Measurements from ENCODE around the gene PTPRD.

PTPRD gene

DNA sequence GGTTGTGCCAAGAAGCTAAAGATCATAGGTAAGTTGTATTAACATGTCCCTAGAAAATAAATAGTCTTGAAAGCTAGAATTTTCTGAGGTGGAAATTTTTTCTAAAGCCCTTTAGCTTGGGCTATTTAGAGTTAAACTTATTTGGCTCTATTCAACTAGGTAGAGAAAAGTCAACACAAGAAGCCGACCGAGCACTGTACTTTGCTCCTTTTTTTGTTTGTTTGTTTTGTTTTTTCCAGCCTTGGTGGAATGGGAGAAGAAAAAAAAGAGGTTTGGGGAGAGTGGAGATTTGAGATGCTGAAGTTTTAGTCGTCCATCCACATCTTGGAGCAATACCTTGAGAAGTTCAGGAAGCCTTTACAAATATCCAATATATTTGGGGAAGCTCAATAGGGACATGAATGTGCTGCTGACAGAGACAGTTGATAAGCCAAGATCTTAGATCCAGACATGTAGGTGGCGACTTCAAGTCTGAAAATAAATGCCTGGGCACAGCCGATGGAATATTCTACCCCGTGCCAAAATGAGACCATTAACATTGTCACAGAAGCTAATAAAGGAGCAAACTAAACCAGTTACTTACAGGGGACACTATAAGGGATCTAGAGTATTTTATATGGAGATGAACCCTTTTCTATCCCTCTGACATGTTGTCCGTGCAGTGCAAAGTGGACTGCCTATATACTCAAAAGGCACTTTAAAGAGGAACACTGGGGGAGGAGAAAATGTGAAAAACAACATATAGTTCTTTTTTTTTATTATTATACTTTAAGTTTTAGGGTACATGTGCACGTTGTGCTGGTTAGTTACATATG lies 466.1 kb downstream of the PTPRD start:
- Histone ChIP-seq H3K9ac (ENCODE audit: low read length) (no peak overlapping the region), H3K36me3 (ENCODE audit: control insufficient read depth in 1 of 2, insufficient read depth in 2 of 2, low read length in 2 of 2) (no peaks in the 10 kb centered on the region), H3K4me1 (ENCODE audit: control insufficient read depth in 1 of 2, insufficient read depth in 2 of 2, low read length in 2 of 2) (no peaks in the 10 kb centered on the region), H3K27me3 (ENCODE audit: insufficient read depth, low read length) (no peaks in the 10 kb centered on the region), H2AFZ (ENCODE audit: insufficient read depth, low read length, poor library complexity) (no peak overlapping the region), H3K23ac (ENCODE audit: low read length) (no peak overlapping the region), H2BK12ac (ENCODE audit: low read length) (no peak overlapping the region), H4K91ac (ENCODE audit: low read depth, low read length) (no peak overlapping the region), H4K8ac (ENCODE audit: low read depth, low read length) (no peak overlapping the region), H3K79me2 (ENCODE audit: control insufficient read depth, insufficient read depth, low read length, poor library complexity) (no peaks in the 10 kb centered on the region), H2BK5ac (ENCODE audit: low read depth, low read length, poor library complexity) (no peak overlapping the region), H3K9me3 (ENCODE audit: insufficient read depth, low read depth, low read length) (no peaks in the 10 kb centered on the region), H4K12ac (ENCODE audit: low read depth, low read length) (no peak overlapping the region), H3K4me3 (ENCODE audit: low read depth, low read length) (no peak overlapping the region), H3K14ac (ENCODE audit: low read length) (no peak overlapping the region), H2AK5ac (ENCODE audit: low read length) (no peak overlapping the region), H3K4ac (ENCODE audit: low read depth, low read length) (no peak overlapping the region), H3K79me1 (ENCODE audit: low read length) (no peaks in the 10 kb centered on the region), H2BK120ac (ENCODE audit: insufficient read depth, low read length, poor library complexity) (no peak overlapping the region), H3K18ac (ENCODE audit: low read length) (no peak overlapping the region), H3K4me2 (ENCODE audit: low read length) (no peak overlapping the region), H3K27ac (ENCODE audit: low read depth, low read length) (no peak overlapping the region)
- WGBS (ENCODE audit: extremely low coverage, insufficient coverage, insufficient read length) = no CpG with 5 or more reads among the region's 8 CpGs
- DNase-seq = no peak

DNA sequence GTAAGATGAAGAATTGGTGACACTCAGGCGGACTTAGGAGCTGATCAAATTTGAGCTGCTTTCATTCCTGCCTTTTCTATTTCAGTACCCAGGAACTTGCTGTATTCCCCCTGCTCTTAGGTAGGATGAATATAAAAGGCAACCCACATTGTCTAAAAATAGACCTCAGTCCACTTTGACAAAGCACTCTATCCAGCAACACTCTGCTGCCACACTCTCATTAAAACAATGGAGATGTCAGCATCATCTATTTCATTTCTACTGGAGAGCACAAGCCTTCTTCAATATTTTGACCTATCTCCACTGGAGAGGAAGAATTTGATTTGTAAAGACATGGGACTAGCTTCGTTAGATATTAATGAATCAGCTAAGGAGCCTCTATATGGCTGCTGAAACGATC lies 468.4 kb downstream of the PTPRD start:
- Histone ChIP-seq H3K79me2 (ENCODE audit: control insufficient read depth, insufficient read depth, low read length, poor library complexity) (no peaks in the 10 kb centered on the region), H2BK5ac (ENCODE audit: low read depth, low read length, poor library complexity) (no peak overlapping the region), H3K9me3 (ENCODE audit: insufficient read depth, low read depth, low read length) (no peaks in the 10 kb centered on the region), H3K9ac (ENCODE audit: low read length) (no peak overlapping the region), H3K27ac (ENCODE audit: low read depth, low read length) (no peak overlapping the region), H3K4me3 (ENCODE audit: low read depth, low read length) (no peak overlapping the region), H4K91ac (ENCODE audit: low read depth, low read length) (no peak overlapping the region), H3K4me2 (ENCODE audit: low read length) (no peak overlapping the region), H2AK5ac (ENCODE audit: low read length) (no peak overlapping the region), H4K12ac (ENCODE audit: low read depth, low read length) (no peak overlapping the region), H3K36me3 (ENCODE audit: control insufficient read depth in 1 of 2, insufficient read depth in 2 of 2, low read length in 2 of 2) (no peaks in the 10 kb centered on the region), H2BK120ac (ENCODE audit: insufficient read depth, low read length, poor library complexity) (no peak overlapping the region), H2BK12ac (ENCODE audit: low read length) (no peak overlapping the region), H4K8ac (ENCODE audit: low read depth, low read length) (no peak overlapping the region), H3K4me1 (ENCODE audit: control insufficient read depth in 1 of 2, insufficient read depth in 2 of 2, low read length in 2 of 2) (no peaks in the 10 kb centered on the region), H3K23ac (ENCODE audit: low read length) (no peak overlapping the region), H3K27me3 (ENCODE audit: insufficient read depth, low read length) (no peaks in the 10 kb centered on the region), H3K18ac (ENCODE audit: low read length) (no peak overlapping the region), H2AFZ (ENCODE audit: insufficient read depth, low read length, poor library complexity) (no peak overlapping the region), H3K4ac (ENCODE audit: low read depth, low read length) (no peak overlapping the region), H3K79me1 (ENCODE audit: low read length) (no peaks in the 10 kb centered on the region), H3K14ac (ENCODE audit: low read length) (no peak overlapping the region)
- no peak for DNase-seq
- WGBS (ENCODE audit: extremely low coverage, insufficient coverage, insufficient read length) = no CpG with 5 or more reads among the region's 3 CpGs

DNA sequence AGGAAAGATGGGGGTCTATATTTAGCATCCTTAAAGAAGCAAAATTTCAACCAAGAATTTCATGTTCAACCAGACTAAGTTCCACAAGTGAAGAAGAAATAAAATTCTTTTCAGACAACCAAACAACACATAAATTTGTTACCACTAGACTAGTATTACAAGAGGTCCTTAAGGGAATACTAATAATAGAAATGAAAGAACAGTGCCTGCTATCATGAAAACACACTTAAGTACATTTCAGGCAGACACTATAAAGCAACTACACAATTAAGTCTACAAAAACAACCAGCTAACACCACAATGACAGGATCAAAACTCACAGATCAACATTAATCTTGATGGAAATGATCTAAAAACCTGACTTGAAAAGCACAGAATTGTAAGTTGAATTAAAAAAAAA lies 477.2 kb downstream of the PTPRD start:
- H4K8ac ChIP-seq (ENCODE audit: low read depth, low read length) = no peak overlapping the region
- H2BK5ac ChIP-seq (ENCODE audit: low read depth, low read length, poor library complexity) = no peak overlapping the region
- no peak overlapping the region for H2AK5ac ChIP-seq (ENCODE audit: low read length)
- no peak overlapping the region for H3K4me2 ChIP-seq (ENCODE audit: low read length)
- H3K9ac ChIP-seq (ENCODE audit: low read length) = no peak overlapping the region
- H3K4me1 ChIP-seq (ENCODE audit: control insufficient read depth in 1 of 2, insufficient read depth in 2 of 2, low read length in 2 of 2) = no peaks in the 10 kb centered on the region
- H3K27ac ChIP-seq (ENCODE audit: low read depth, low read length) = no peak overlapping the region
- no peak overlapping the region for H4K91ac ChIP-seq (ENCODE audit: low read depth, low read length)
- no peak overlapping the region for H3K23ac ChIP-seq (ENCODE audit: low read length)
- H3K18ac ChIP-seq (ENCODE audit: low read length) = no peak overlapping the region
- no peak overlapping the region for H2BK12ac ChIP-seq (ENCODE audit: low read length)
- no peak overlapping the region for H3K4ac ChIP-seq (ENCODE audit: low read depth, low read length)
- H4K12ac ChIP-seq (ENCODE audit: low read depth, low read length) = no peak overlapping the region
- no peak overlapping the region for H3K4me3 ChIP-seq (ENCODE audit: low read depth, low read length)
- no peak overlapping the region for H3K14ac ChIP-seq (ENCODE audit: low read length)
- no peak for DNase-seq
- no peaks in the 10 kb centered on the region for H3K79me2 ChIP-seq (ENCODE audit: control insufficient read depth, insufficient read depth, low read length, poor library complexity)
- H3K36me3 ChIP-seq (ENCODE audit: control insufficient read depth in 1 of 2, insufficient read depth in 2 of 2, low read length in 2 of 2) = no peaks in the 10 kb centered on the region
- no peak overlapping the region for H2BK120ac ChIP-seq (ENCODE audit: insufficient read depth, low read length, poor library complexity)
- H3K79me1 ChIP-seq (ENCODE audit: low read length) = no peaks in the 10 kb centered on the region
- no peaks in the 10 kb centered on the region for H3K9me3 ChIP-seq (ENCODE audit: insufficient read depth, low read depth, low read length)
- no peaks in the 10 kb centered on the region for H3K27me3 ChIP-seq (ENCODE audit: insufficient read depth, low read length)
- H2AFZ ChIP-seq (ENCODE audit: insufficient read depth, low read length, poor library complexity) = no peak overlapping the region

DNA sequence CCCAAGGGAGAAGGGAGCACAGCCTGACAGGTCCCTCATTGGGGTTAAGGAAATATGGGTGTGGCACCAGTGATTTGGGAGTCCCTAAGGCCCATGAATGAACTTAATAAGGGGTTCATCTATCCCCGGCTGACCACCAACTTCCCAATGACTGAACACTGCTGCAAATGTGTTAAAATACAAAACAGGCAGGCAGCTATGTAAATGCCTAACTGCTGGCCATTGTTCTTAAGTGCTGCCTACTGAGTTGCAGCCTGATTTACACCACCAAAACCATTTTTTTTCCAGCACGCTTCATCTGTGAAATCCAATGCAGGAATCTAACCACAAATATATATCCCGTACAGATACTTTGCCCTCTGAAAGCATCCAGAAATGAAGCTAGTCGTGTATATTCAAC lies 478.5 kb downstream of the PTPRD start:
- Histone ChIP-seq H3K27ac (ENCODE audit: low read depth, low read length) (no peak overlapping the region), H3K23ac (ENCODE audit: low read length) (no peak overlapping the region), H4K12ac (ENCODE audit: low read depth, low read length) (no peak overlapping the region), H2AFZ (ENCODE audit: insufficient read depth, low read length, poor library complexity) (no peak overlapping the region), H2BK12ac (ENCODE audit: low read length) (no peak overlapping the region), H3K27me3 (ENCODE audit: insufficient read depth, low read length) (no peaks in the 10 kb centered on the region), H3K4me2 (ENCODE audit: low read length) (no peak overlapping the region), H2AK5ac (ENCODE audit: low read length) (no peak overlapping the region), H4K91ac (ENCODE audit: low read depth, low read length) (no peak overlapping the region), H3K36me3 (ENCODE audit: control insufficient read depth in 1 of 2, insufficient read depth in 2 of 2, low read length in 2 of 2) (no peaks in the 10 kb centered on the region), H3K18ac (ENCODE audit: low read length) (no peak overlapping the region), H2BK120ac (ENCODE audit: insufficient read depth, low read length, poor library complexity) (no peak overlapping the region), H3K14ac (ENCODE audit: low read length) (no peak overlapping the region), H3K9ac (ENCODE audit: low read length) (no peak overlapping the region), H3K4me3 (ENCODE audit: low read depth, low read length) (no peak overlapping the region), H3K79me2 (ENCODE audit: control insufficient read depth, insufficient read depth, low read length, poor library complexity) (no peaks in the 10 kb centered on the region), H4K8ac (ENCODE audit: low read depth, low read length) (no peak overlapping the region), H2BK5ac (ENCODE audit: low read depth, low read length, poor library complexity) (no peak overlapping the region), H3K9me3 (ENCODE audit: insufficient read depth, low read depth, low read length) (no peaks in the 10 kb centered on the region), H3K79me1 (ENCODE audit: low read length) (no peaks in the 10 kb centered on the region), H3K4me1 (ENCODE audit: control insufficient read depth in 1 of 2, insufficient read depth in 2 of 2, low read length in 2 of 2) (no peaks in the 10 kb centered on the region), H3K4ac (ENCODE audit: low read depth, low read length) (no peak overlapping the region)
- no CpG with 5 or more reads among the region's 4 CpGs for WGBS (ENCODE audit: extremely low coverage, insufficient coverage, insufficient read length)
- DNase-seq = no peak
